ENCODE results near the gene MUC6.

- TF ChIP-seq CTCF (conservative IDR thresholded peaks at IDR 0.05) (no peak), EZH2 (IDR thresholded peaks at IDR 0.05; ENCODE audit: low read depth) (no peak)
These were observed 5.6 kb upstream of the MUC6 start for GRCh38 chr11:1041936-1042608.
